Activated CD8-positive, alpha-beta memory T cell treated with anti-CD3 and anti-CD28 coated beads for 48 hours (primary cell): ENCODE measurements around the gene ZNF487.
"Not testable (repeated sequence)": the region's sequence is repeated elsewhere in the genome, so short reads cannot be mapped to it uniquely, and the experiment has no call there.

Source experiments
- DNase-seq, 3 experiments: peaks; one replicate each; pipeline ENCODE4 v3.0.0-alpha.2; 2020; ENCODE audit warnings: low read depth in 2 of 3, low spot score in 2 of 3

Gene ZNF487

DNA sequence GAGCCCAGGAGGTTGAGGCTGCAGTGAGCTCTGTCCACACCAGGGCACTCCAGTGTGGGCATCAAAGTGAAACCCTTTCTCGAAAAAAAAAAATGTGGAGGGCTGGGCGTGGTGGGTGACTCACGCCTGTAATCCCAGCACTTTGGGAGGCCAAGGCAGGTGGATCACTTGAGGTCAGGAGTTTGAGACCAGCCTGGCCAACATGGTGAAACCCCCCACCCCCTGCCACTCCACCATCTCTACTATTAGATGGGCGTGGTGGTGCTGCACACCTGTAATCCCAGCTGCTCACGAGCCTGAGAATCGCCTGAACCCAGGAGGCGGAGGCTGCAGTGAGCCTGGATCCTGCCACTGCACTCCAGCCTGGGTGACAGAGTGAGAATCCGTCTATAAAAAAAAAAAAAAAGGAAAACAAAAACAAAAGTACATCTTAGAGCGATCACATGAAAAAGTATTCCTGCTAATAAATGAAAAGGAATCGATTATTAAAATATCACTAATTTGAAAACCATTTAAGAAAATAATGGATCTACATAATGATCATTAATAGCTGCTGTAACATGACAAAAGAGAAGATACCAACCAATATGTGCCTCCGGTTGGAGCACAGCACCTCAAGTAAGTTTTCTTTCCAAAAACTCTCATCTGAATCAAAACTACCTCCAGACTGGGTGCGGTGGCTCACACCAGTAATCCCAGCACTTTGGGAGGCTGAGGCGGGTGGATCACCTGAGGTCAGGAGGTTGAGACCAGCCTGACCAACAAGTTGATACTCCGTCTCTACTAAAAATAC, 32.8 kb upstream of the ZNF487 start:
- no peak for DNase-seq

DNA sequence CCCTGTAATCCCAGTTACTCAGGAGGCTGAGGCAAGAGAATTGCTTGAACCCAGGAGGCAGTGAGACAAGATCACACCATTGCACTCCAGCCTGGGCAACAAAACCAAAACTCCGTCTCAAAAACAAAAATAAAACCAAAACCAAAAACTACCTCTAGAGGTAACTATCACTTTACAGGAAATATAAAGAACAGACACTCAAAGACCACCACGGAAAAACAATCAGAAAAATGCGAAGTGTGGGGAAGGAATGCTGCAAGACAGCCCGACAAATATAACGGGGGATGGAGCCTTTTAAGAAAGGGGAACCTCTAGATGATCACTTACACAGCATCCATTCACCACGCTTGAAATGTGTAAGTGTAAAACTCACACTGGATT, 32.2 kb upstream of the ZNF487 start:
- no peak for DNase-seq

GRCh38 chr10:43407148-43407575, 29.7 kb upstream of the ZNF487 start:
- DNase-seq: no peak

DNA sequence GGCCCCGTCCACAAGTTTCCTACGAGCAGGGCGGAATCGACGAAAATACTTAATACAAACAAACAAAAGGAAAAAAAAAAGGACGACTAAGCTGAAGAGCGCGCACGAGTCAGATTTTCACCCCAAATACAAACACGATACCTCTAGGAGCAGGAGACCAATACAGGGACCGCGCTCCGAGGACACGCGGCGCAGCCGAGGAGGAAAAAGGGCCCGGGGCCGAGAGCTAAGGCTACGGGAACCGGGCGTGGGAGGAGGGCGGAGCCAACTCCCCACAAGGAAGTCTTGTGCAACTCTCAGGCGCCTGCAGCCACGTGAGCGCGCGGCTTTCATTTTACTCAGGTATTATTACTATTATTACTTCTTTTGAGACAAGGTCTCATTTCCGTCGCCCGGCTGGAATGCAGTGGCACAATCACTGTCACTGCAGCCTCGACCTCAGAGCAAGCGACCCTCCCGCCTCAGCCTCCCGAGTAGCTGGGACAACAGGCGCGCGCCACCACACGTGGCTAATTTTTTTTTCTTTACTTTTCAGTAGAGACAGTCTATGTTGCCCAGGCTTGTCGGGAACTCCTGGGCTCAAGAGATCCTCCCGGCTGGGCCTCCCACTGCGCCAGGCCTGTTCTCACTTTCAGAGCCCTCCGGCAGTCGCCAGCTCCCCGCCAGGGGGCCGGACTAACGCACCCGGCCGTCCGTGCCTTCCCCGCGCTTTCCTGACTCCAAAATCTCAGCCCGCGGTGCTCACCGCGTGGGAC, 29.2 kb upstream of the ZNF487 start:
- DNase-seq: peak; percentile 75 to 80 (median 79)

DNA sequence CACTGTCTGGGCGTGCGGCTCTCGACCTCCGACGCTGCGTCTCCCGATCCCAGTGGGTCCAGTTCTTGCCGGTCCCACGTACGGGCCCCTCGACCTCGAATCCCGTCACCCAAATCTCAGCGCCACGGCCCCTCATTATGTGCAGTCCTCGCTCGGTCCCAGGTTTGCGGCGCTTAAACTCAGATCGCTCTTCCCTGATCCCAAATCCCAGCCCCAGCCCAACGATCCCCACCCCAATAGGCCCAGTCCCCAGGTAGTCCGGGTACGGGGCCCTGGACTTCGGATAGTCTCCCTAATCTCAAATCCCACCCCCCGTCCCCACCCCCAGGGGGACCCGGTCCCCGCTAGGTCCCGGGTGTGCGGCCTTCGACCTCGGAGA, 28.6 kb upstream of the ZNF487 start:
- DNase-seq: no peak

DNA sequence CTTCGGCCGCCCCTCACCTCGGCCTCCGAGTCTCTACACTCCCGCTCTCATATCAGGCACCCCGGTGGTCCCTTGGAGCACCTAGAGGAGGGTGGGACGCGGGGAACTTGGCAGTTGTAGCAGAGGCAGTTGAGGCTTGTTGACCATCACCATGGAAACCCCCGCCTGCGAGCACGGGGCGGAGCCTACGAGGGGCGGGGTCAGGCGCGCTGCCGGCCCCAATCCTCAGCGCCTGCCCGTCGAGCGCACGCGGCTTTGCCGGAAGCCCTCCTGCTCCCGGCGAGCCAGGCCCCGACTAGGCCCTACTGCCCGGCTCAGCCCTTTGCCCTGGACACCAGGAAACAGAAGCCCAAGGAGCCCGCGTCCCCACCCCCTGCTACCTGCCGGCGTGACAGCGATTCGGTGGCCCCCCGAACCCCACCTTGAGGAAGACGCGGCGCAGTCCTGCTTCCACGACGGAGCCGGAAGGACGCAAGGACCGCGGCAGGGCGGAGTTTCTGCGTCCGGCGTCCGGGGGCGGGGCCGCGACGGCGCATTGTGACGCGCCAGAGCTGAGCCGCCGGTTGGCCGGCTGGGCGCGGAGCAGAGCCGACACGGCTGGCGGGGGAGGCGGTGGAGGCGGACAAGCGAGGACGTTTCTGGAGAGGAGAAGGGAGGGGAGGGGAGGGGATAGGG, 28.1 kb upstream of the ZNF487 start, which contains the start of gene HNRNPF:
HNRNPF (minus strand) TSS at position 477 of the 675 bp plus-strand sequence. CDS start 21,302 bp downstream, outside the sequence.
- peak; percentile 85 to 94 (median 89) for DNase-seq

- no peak for DNase-seq
Measured at GRCh38 chr10:43409385-43410109, 27.4 kb upstream of the ZNF487 start.

- no peak for DNase-seq
Measured at GRCh38 chr10:43410345-43410744, 26.6 kb upstream of the ZNF487 start.

- DNase-seq: no peak
Measured at GRCh38 chr10:43411536-43411935, 25.4 kb upstream of the ZNF487 start.

GRCh38 chr10:43415544-43415943, 21.4 kb upstream of the ZNF487 start:
- DNase-seq: no peak

DNA sequence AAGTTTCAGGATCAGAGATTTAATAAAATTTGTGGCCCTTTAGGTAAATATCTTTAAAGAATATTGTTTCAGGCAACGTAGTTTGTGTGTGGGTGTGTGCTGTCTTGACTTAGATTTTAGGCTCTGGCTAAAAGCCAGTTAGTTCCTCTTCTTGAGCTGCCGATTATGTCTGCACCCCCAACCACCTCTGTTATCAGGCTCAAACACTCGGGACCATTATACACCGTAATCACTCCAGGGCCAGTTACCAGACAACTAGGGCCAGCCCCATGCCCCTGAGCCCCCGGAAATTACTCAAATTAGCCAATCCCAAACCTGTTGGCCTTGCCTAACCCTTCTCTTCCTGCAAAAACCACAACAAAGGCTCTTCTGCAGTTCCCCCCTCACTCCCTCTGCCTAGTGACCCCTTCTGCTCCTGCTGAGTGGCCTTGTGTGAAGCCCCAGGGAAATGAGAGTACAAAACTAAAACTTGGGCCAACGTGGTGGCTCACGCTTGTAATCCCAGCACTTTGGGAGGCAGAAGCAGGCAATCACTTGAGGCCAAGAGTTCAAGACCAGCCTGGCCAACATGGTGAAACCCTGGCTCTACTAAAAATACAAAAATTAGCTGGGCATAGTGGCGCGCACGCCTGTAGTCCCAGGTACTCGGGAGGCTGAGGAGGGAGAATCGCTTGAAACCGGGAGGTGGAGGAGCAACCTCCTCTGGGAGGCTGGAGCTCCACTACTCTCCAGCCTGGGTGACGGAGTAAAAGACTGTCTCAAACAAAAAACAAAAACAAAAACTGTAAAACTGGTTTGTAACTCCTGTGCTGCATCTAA, 18.8 kb upstream of the ZNF487 start:
- peak in 1 of 3 experiments; percentile 29 for DNase-seq

GRCh38 chr10:43419997-43420368, 16.9 kb upstream of the ZNF487 start:
- DNase-seq: no peak

- DNase-seq: peak; percentile 51 to 86 (median 67)
Measured at GRCh38 chr10:43420369-43421200, 16.3 kb upstream of the ZNF487 start.

DNA sequence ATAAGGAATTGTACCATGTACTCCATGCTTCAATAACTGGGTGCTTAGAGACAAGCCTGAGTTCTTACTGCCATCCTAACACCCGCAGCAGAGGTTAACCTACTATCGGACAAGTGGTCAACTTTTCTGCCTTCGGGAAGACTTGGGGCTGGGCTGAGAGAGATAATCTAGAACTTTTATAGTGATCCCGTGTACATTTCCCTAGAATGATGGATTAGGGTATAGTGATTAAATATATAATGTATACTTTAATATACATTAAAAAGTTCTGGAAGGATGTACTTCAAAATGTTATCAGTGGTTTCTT, 15.8 kb upstream of the ZNF487 start:
- no peak for DNase-seq

GRCh38 chr10:43421519-43421918, 15.4 kb upstream of the ZNF487 start:
- no peak for DNase-seq

GRCh38 chr10:43421944-43422343, 15.0 kb upstream of the ZNF487 start:
- DNase-seq: not testable (repeated sequence)

DNA sequence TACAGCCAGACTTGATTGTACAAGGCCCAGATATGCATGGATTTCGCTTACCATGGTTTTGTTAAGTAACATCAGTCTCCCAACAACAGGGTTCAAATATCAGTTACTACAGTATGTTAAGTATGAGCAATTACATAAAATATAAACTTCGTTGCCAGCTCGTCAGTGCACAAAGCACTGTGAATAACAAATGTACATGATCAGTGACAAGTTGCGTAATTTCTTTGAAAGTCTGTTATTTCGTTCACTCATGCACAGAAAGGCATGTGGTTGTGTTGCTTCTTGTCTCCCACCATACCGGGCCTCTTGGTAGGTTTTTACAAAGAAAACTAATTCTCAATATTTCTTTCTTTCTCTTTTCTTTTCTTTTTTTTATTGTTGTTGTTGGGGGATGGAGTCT, 12.5 kb upstream of the ZNF487 start:
- no peak for DNase-seq

- DNase-seq: not testable (repeated sequence)
Measured at GRCh38 chr10:43426476-43426875, 10.4 kb upstream of the ZNF487 start.

GRCh38 chr10:43427166-43427825, 9.6 kb upstream of the ZNF487 start:
- DNase-seq: no peak
